HG03521 (cell line): ENCODE measurements around the gene GLUL.
"Not testable (repeated sequence)": the region's sequence is repeated elsewhere in the genome, so short reads cannot be mapped to it uniquely, and the experiment has no call there.

ENCODE experiments used
- ATAC-seq: cut with Tn5 transposase; IDR thresholded peaks from one replicate; pipeline ENCODE4 v1.9.1; 2021; ENCODE audit warnings: mild to moderate bottlenecking, moderate library complexity; ENCODE audit not compliant: unreplicated experiment

Gene GLUL

GRCh38 chr1:182368358-182368757 is 23.2 kb downstream of the GLUL start:
- no peak for ATAC-seq

DNA sequence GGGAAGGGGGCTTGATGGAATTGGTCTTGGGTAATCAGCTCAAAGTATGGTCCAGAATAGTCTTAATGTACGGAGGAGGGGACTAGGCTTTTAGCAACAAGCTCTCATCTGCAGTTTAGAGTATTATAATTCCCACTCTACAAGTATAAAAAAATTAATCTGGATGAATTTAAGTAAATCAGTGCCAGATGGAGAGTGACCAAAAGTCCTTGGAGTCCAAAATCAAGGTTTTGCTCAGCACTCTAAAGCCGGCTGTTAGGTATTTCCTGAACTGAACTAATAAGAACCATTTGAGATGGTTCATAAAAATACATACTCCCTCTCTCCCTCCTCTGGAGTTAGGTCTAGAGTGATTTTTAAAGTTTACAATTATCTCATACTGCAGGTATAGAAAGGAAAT is 23.7 kb downstream of the GLUL start:
- ATAC-seq, result no peak

- no peak for ATAC-seq
Observed at GRCh38 chr1:182366596-182366995, 25.0 kb downstream of the GLUL start.

- no peak for ATAC-seq
Observed at GRCh38 chr1:182359645-182360044, 31.9 kb downstream of the GLUL start.

GRCh38 chr1:182357913-182358312 is 33.7 kb downstream of the GLUL start:
- no peak for ATAC-seq

DNA sequence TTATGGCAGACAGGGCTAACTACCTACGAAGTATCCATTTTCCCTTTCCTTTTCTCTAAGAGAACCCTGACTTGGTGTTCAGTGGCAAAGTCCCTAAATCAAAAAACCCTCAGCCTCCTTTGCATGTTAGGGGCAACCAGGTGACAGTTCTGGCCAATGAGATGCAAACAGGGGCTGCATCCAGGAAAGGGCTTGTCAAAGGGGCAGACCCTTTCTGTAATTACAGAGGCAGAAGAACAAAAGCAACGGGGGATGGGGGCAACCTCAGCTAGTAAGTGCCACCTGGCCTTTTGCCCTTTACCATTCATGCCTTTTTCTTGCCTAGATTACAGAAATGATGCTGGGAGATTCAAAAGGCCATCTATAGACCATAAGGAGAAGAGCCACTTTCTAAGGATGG is 34.4 kb downstream of the GLUL start:
- ATAC-seq, result no peak

- no peak for ATAC-seq
Observed at GRCh38 chr1:182355723-182356098, 35.9 kb downstream of the GLUL start.

GRCh38 chr1:182351790-182352364 is 39.7 kb downstream of the GLUL start:
- no peak for ATAC-seq

DNA sequence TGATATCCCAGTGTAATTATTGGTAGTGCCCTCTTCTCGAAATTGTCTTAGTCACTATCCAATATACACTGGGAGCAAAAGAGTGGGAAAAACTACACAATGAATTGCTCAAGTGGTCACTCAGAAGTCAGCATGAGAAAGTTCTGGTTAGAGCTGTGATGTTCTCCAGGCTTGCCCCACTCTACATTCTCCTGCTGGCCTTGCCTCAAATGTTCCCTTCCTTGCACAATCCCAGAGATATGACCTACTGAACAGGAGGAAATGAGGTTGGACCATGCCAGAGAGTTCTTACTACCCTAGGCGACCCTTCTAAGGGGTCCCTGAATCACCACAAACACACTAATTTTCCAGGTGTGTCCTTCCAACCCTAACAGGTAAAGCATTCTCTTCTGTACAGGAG is 40.8 kb downstream of the GLUL start:
- ATAC-seq, result no peak

- ATAC-seq, result no peak
Observed at GRCh38 chr1:182348961-182349747, 42.4 kb downstream of the GLUL start.

GRCh38 chr1:182347019-182347418 is 44.6 kb downstream of the GLUL start:
- ATAC-seq, result no peak

DNA sequence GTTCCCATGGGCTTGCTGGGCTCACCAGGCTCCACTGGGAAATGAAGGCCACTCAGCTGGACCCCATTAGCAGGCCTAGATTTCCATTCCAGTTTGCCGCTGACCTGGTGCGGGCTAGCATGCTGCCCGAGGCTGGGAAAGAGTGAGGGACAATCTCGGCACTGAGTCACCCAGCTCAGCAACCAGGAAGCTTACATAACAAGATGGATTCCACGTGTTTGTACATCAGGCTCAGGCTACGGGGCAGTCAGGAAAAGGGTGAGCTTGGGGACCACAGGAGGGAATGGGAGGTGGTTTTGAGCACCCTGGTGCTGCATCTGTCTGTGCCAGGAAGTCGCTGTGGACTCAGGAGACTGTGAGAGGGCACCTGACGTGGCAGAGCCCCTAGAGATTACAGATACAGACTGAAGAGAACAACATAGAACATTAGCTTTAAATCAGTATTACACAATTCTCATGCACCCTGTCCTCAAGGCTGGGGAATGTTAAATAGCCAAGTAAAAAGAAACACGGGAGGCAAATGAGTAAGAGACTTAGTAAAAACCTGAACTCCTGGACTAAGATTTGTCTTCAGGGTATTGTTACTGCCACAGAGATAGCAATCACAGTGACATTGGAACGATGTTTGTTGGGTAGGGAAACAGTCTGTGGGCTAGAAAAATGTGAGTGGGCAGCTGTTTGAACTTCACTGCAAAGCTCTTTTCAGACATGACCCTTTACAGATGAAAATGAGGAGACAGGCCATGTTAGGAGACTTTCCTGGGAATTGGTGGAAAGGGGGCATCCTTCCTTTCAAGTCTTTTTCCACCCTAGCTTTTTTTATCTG is 51.1 kb downstream of the GLUL start:
- no peak for ATAC-seq

DNA sequence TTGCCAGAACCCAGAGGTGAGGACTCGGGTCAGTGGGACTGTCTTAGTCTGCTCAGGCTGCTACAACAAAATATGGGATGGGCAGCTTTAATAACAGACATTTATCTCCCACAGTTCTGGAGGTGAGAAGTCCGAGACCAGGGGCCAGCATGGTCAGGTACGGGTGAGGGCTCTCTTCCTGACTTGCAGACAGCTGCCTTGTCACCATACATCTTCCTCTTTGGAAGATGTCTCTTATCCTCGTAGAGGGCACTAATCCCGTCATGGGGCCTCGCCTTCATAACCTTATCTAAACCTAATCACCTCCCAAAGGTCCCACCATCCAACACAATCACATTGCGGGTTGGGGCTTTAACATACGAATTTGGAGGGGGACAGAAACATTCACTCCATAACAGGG is 51.9 kb downstream of the GLUL start:
- ATAC-seq, result no peak

DNA sequence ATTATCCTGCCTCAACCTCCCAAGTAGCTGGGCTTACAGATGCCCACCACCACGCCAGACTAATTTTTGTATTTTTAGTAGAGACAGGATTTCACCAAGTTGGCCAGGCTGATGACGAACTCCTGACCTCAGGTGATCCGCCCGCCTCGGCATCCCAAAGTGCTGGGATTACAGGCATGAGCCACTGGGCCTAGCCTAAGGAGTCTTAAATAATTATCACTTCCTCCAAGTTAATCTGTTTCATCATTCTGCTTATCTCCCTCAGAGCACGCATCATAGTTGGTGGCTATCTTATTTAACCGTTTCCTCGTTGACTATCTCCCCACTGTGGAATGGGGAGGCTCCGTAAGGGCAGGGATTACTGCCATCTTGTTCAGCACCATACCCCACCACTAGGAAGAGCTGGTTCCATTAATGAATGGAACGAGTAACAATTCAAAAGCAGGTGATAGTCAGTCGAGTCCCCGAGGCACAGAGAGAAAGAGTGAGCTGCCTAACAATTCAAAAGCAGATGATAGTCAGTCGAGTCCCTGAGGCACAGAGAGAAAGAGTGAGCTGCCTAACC is 52.7 kb downstream of the GLUL start:
- no peak for ATAC-seq

DNA sequence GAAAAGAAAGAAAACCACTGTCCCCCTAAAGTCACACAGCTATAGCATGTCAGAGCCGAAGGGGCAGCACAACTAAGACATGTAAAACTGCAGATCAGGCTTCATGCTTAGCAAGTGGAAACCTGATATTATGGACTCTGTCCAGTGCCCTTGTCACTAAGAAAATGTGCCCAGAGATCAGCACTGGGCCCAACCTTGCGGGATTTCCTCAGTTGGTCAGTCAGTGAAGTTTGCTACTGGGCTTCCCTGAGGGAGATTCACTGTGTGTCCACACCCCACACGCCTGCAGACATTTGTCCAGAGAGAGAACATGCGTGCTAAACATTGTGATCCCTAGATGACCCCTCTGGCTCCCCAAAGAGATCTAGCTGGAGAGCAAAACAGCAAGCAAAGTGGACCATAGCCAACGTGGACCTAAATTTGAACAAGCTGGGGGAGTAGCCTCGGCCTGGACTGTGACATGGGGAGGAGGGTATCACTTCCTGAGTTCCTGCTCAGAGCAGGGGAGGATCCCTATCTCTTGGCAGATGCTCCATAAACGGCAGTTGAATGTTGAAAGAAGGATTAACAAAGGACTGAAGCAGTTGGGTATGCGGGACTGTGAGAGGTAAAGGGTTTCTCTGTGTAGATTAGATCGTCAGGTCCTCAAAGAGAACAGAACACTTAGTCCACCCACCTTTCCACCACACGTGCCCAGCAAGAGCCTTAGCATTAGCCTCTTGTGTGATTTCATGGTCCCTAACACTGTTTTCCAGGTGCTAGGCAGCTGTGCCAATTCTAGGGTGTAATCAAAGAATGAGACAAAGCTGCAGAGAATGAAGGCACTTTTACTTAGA is 53.6 kb downstream of the GLUL start:
- no peak for ATAC-seq

DNA sequence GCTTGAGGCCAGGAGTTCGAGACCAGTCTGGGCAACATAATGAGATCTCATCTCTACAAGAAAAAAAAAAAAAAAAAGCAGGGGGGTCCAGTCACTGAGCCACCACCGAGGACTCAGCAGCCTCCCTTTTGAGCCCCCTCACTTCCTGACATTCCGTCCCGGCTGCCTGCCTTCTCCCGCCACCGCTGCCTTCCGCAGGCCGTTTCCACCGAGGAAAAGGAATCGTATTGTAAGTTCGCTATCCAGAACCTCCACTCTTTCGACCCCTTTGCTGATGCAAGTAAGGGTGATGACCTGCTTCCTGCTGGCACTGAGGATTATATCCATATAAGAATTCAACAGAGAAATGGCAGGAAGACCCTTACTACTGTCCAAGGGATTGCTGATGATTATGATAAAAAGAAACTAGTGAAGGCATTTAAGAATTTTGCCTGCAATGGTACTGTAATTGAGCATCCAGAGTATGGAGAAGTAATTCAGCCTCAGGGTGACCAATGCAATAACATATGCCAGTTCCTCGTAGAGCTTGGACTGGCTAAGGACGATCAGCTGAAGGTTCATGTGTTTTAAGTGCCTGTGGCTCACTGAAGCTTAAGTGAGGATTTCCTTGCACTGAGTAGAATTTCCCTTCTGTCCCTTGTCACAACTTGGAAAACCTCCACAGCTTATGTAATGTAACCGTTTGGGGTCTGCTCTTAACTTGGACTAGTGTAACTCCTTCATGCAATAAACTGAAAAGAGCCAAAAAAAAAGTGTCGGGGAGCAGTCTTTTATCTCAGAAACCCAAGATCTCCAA is 55.6 kb downstream of the GLUL start:
- ATAC-seq, result no peak

DNA sequence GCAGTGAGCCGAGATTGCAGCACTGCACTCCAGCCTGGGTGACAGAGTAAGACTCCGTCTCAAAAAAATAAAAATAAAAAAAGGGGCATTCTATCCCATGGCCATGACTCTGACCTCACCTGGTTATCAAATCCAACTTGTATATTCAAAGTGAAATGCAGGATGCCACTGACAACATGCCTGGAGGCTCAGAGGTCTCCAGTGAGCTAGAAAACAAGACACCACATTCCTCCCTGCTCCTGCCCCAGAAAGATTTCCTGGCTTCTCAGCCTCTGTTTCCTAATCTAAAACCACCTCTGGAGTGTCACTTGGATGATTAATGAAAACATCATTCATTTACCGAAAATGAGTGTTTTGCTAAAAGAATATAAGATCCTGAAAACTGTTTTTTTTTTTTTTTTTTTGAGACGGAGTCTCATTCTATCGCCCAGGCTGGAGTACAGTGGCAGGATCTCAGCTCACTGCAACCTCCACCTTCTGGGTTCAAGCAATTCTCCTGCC is 58.5 kb downstream of the GLUL start:
- not testable (repeated sequence) for ATAC-seq

- no peak for ATAC-seq
Observed at GRCh38 chr1:182332261-182333060, 59.1 kb downstream of the GLUL start.
